Measurements from ENCODE around the gene POU2F3.

The POU2F3 gene

DNA sequence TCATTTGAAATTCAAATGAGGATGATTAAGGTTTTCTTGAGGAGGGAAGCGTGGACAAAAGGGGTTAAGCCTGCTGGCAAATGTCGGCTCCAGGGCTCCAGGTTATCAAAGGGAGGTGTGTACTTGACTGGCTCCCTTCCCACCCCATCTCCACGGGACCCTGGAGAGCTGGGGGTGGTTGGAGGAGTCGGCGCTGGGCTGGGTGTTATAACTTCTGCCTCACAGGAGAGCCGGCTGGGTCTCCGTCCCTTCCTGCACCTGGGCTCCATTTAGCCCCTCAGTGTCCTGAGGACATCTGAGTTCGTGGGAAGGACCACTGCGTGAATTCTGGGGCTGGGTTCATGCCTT is 15.6 kb downstream of the POU2F3 start:
- TF ChIP-seq, protein P1, sequence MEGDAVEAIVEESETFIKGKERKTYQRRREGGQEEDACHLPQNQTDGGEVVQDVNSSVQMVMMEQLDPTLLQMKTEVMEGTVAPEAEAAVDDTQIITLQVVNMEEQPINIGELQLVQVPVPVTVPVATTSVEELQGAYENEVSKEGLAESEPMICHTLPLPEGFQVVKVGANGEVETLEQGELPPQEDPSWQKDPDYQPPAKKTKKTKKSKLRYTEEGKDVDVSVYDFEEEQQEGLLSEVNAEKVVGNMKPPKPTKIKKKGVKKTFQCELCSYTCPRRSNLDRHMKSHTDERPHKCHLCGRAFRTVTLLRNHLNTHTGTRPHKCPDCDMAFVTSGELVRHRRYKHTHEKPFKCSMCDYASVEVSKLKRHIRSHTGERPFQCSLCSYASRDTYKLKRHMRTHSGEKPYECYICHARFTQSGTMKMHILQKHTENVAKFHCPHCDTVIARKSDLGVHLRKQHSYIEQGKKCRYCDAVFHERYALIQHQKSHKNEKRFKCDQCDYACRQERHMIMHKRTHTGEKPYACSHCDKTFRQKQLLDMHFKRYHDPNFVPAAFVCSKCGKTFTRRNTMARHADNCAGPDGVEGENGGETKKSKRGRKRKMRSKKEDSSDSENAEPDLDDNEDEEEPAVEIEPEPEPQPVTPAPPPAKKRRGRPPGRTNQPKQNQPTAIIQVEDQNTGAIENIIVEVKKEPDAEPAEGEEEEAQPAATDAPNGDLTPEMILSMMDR (IDR thresholded peaks at IDR 0.05; ENCODE audit: low read length), result no peak
- TF ChIP-seq EZH2phosphoT487 (IDR thresholded peaks at IDR 0.05; ENCODE audit: low read length) (no peak), EZH2 (optimal IDR thresholded peaks at IDR 0.05; ENCODE audit: low read depth, low read length) (no peak)
- Histone ChIP-seq H3K9me2 (replicated peaks; ENCODE audit: insufficient read depth, low read length) (no peaks in the 10 kb centered on the region), H3K4me2 (ENCODE audit: low read depth, low read length) (no peak overlapping the region), H3F3A (ENCODE audit: insufficient read depth, low read length) (no peaks in the 10 kb centered on the region), H3K9me3 (replicated peaks; ENCODE audit: insufficient read depth, low read length) (no peaks in the 10 kb centered on the region), H3K27ac (ENCODE audit: low read length) (no peak overlapping the region), H3K27me3 (replicated peaks; ENCODE audit: insufficient read depth, low read length) (peaks cover 8% of the 10 kb centered on the region; the same call in 1 of the 2 replicates), H3K4me3 (ENCODE audit: low read length) (no peak overlapping the region), H3K79me2 (ENCODE audit: low read length) (no peaks in the 10 kb centered on the region), H3K36me3 (replicated peaks; ENCODE audit: insufficient read depth, low read length) (no peaks in the 10 kb centered on the region), H4K20me1 (ENCODE audit: insufficient read depth, low read length) (no peaks in the 10 kb centered on the region), H2AFZ (ENCODE audit: low read length) (no peak overlapping the region), H3K9ac (ENCODE audit: low read length) (no peak overlapping the region), H3K4me1 (ENCODE audit: low read length) (no peaks in the 10 kb centered on the region)
- no peak for DNase-seq

DNA sequence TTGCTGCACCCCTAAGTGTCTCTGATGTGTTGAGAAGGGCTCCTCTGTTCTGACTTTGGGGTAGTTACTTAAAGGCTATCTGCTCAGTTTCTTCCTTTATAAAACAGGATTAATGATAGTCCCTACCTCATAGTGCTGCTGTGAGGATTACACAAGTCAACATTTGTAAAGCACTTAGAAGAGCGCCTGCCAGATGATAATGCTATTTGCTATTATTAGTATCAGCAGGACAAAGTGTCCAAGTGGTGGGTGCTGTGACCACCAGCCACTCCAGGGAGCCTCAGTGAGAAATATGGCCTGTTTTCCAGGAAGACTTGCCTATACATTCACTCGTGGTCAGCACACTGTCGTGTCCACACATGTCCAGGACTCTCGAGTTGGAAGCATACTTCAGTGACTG is 16.2 kb downstream of the POU2F3 start:
- Histone ChIP-seq H3K27me3 (replicated peaks; ENCODE audit: insufficient read depth, low read length) (peaks cover 8% of the 10 kb centered on the region; the same call in 1 of the 2 replicates), H3K36me3 (replicated peaks; ENCODE audit: insufficient read depth, low read length) (no peaks in the 10 kb centered on the region), H3K27ac (ENCODE audit: low read length) (no peak overlapping the region), H3F3A (ENCODE audit: insufficient read depth, low read length) (no peaks in the 10 kb centered on the region), H4K20me1 (ENCODE audit: insufficient read depth, low read length) (no peaks in the 10 kb centered on the region), H3K79me2 (ENCODE audit: low read length) (no peaks in the 10 kb centered on the region), H3K9me3 (replicated peaks; ENCODE audit: insufficient read depth, low read length) (no peaks in the 10 kb centered on the region), H3K4me3 (ENCODE audit: low read length) (no peak overlapping the region), H2AFZ (ENCODE audit: low read length) (no peak overlapping the region), H3K4me2 (ENCODE audit: low read depth, low read length) (no peak overlapping the region), H3K9ac (ENCODE audit: low read length) (no peak overlapping the region), H3K9me2 (replicated peaks; ENCODE audit: insufficient read depth, low read length) (no peaks in the 10 kb centered on the region), H3K4me1 (ENCODE audit: low read length) (no peaks in the 10 kb centered on the region)
- TF ChIP-seq EZH2 (optimal IDR thresholded peaks at IDR 0.05; ENCODE audit: low read depth, low read length), result no peak
- TF ChIP-seq, protein P1 (IDR thresholded peaks at IDR 0.05; ENCODE audit: low read length), result no peak
- no peak for TF ChIP-seq EZH2phosphoT487 (IDR thresholded peaks at IDR 0.05; ENCODE audit: low read length)
- DNase-seq, result no peak

DNA sequence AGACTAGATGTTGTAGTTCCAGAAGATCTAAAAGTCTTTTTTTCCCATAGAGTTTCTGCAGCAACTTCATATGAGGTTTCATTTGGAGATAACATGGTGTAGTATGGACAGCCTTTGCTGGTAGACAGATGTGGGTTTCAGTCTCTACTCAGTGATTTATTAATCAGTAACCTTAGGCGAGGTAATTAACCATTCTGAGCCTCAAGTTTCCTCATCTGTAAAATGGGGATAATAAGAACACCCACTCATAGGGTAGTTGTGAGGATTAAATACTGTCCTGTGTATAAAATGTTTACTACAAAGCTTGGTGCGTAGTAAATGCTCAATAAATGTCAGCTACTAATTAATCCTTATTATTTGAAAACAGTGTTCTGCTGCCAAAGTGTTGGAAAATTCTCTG is 16.8 kb downstream of the POU2F3 start:
- H3K4me1 ChIP-seq (ENCODE audit: low read length), result no peaks in the 10 kb centered on the region
- H3F3A ChIP-seq (ENCODE audit: insufficient read depth, low read length), result no peaks in the 10 kb centered on the region
- no peaks in the 10 kb centered on the region for H3K9me2 ChIP-seq (replicated peaks; ENCODE audit: insufficient read depth, low read length)
- H3K4me3 ChIP-seq (ENCODE audit: low read length), result no peak overlapping the region
- no peak overlapping the region for H3K27ac ChIP-seq (ENCODE audit: low read length)
- no peaks in the 10 kb centered on the region for H4K20me1 ChIP-seq (ENCODE audit: insufficient read depth, low read length)
- no peak for DNase-seq
- no peak overlapping the region for H3K9ac ChIP-seq (ENCODE audit: low read length)
- H3K79me2 ChIP-seq (ENCODE audit: low read length), result no peaks in the 10 kb centered on the region
- H3K9me3 ChIP-seq (replicated peaks; ENCODE audit: insufficient read depth, low read length), result no peaks in the 10 kb centered on the region
- no peaks in the 10 kb centered on the region for H3K36me3 ChIP-seq (replicated peaks; ENCODE audit: insufficient read depth, low read length)
- peaks cover 8% of the 10 kb centered on the region; the same call in 1 of the 2 replicates for H3K27me3 ChIP-seq (replicated peaks; ENCODE audit: insufficient read depth, low read length)
- no peak for TF ChIP-seq EZH2 (optimal IDR thresholded peaks at IDR 0.05; ENCODE audit: low read depth, low read length)
- TF ChIP-seq, protein P1 (IDR thresholded peaks at IDR 0.05; ENCODE audit: low read length), result no peak
- no peak for TF ChIP-seq EZH2phosphoT487 (IDR thresholded peaks at IDR 0.05; ENCODE audit: low read length)
- no peak overlapping the region for H2AFZ ChIP-seq (ENCODE audit: low read length)
- no peak overlapping the region for H3K4me2 ChIP-seq (ENCODE audit: low read depth, low read length)
